ENCODE data around the gene SPO11.

The SPO11 gene

DNA sequence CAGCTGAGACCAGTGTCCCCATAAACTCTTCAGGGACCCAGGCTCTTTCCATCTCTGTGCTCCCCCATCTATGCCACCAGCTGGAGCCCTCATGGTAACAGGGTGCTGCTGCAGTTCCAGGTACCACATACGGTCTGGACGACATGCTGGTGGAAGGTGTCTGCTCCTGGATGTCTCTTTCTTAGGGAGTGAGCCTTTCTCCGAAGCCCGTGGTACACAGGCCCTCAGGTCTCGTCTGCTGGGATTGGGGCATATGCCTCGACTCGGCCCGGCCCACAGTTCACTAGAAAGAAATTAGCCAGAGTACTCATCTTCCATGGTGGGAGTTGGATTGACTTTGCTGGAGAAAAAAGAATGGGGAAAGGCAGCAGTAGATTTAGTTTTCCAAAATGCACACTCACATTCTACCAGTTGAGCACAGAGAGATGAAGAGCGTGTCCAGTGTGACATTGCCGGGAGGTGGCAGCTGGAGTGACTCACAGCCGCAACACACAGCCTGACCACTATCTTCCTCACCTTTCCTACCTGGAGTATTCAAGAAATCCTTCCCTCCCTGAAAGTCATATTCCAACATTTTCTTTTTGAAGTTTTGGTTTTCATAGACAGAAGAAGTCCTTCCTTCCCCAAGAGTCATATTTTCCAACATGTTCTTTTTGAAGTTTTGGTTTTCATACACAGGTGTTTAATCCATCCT lies 18.6 kb upstream of the SPO11 start:
- DNase-seq (ENCODE audit: low read depth, low spot score) = no peak

GRCh38 chr20:57312138-57312537 lies 17.5 kb upstream of the SPO11 start:
- DNase-seq (ENCODE audit: low read depth, low spot score) = no peak

- no peak for DNase-seq (ENCODE audit: low read depth, low spot score)
These were observed 16.4 kb upstream of the SPO11 start for GRCh38 chr20:57313230-57313629.

GRCh38 chr20:57313951-57314350 lies 15.7 kb upstream of the SPO11 start:
- DNase-seq (ENCODE audit: low read depth, low spot score) = no peak

DNA sequence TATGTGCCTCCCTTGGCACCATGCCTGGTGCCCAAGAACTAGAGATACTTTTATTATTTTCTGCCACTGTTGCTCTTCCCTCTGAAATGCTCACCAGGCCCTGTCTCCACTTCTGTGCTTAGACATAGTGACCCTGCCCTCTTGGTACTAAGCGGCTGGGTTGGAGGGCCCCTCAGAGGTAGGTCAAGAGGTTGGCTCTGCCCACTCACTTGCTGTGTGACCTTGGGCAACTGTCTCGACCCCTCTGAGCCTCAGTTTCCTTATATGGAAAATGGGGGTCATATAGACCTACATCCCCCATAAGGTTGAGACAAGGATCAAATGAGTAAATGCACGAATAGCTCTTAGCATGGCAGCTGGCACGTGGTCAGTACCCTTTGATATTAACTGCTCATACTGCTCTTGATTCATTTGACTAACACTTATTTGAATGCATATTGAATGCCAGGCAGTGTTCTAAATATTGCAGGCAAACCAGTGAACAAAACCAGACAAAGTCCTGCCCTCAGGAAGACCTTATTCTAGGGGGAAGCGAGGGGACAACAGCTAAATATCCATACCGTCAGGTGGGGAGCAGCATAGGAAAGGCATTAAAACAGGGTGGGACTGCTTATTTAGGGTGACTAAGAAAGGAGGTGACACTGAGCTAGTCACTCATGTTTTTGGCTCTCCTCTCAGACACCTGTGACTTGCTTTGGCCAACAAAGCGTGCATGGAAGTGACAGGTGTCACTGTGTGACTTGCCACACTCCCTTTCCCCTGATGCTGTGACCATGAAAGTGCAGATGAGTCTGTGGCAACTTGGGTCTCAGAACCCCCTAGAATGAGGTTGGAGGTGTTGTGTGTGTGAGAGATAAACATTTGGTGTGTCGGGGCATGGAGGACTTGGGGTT lies 14.3 kb upstream of the SPO11 start:
- DNase-seq (ENCODE audit: low read depth, low spot score) = no peak

- no peak for DNase-seq (ENCODE audit: low read depth, low spot score)
These were observed 13.6 kb upstream of the SPO11 start for GRCh38 chr20:57315976-57316480.

- DNase-seq (ENCODE audit: low read depth, low spot score) = no peak
These were observed 12.8 kb upstream of the SPO11 start for GRCh38 chr20:57316795-57317201.

- no peak for DNase-seq (ENCODE audit: low read depth, low spot score)
These were observed 12.3 kb upstream of the SPO11 start for GRCh38 chr20:57317316-57317788.

DNA sequence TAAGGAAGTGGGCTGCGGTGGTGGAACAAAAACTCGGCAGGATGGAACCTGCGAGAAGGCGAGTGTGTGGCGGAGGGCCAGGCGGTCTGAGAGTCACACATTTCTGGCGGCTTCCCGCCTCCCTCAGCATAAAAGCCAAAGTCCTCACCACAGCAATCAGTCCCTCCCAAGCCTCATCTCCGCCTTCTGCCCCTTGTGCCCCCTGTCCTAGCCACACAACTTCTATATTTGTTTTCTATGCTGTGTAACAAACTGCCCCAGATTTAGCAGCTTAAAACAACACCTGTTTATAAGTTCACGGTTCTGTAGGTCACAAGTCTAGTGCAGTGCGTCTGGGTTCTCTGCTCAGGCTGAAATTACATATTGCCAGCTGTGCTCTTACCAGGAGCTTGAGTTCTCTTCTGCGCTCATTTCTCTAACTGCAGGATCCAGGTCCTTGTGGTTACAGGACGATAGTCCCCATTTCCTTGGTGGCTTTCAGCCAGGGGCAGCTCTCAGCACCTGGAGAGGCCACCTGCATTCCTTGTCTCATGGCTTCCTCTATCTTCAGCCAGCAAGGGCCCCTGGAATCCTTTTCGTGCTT lies 11.7 kb upstream of the SPO11 start:
- DNase-seq (ENCODE audit: low read depth, low spot score) = no peak

DNA sequence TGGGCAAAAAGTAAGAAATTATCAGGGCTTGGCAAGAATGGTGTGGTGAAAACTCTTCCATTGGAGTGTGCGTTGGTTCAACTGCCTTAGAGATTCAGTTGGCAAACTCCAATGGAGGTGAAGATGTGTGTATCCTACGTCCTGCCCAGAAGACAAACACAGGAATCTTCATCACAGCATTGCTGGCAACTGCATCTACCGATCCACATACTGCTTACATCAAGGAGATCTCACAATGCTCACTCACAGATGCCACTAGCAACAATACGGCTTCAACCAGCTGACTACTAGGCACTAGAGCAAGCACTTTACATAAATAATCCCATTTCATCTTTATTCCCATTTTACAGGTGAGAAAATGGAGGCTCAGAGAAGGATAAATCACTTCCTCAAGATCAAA lies 10.0 kb upstream of the SPO11 start:
- DNase-seq (ENCODE audit: low read depth, low spot score) = no peak

DNA sequence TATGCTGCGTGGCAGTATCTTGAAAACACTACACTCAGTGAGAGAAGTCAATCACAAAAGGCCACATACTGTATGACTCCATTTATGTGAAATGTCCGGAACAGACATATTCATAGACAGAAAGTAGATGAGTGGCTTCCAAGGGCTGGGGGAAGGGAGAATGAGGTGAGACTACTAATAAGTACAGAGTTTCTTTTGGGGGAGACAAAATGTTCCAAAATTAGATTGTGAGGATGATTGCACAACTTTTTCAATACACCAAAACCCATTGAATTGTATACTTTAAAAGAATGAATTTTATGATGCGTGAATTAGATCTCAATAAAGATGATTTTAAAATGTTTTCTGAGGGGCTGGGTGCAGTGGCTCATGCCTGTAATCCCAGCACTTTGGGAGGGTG lies 9.2 kb upstream of the SPO11 start:
- DNase-seq (ENCODE audit: low read depth, low spot score) = no peak

GRCh38 chr20:57321142-57321541 lies 8.5 kb upstream of the SPO11 start:
- no peak for DNase-seq (ENCODE audit: low read depth, low spot score)

DNA sequence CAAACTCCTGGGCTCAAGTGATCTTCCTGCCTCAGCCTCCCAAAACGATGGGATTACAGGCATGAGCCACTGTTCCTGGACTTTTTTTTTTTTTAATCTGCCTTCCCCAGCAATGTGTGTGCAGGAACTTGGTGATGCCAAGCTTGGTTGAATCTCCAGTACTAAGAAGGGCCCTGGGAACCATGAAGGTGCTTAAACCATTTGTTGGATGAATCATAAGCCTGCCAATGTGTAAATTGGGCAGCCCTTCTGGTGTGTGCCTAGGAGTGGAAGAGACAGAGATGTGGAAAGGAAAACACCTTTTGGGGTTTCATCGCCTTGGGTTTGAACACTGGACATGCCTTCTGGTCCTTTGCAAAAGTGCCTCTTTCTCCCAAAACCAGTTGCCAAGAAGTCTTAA lies 7.1 kb upstream of the SPO11 start:
- no peak for DNase-seq (ENCODE audit: low read depth, low spot score)

- peak; percentile 42 for DNase-seq (ENCODE audit: low read depth, low spot score)
These were observed 6.6 kb upstream of the SPO11 start for GRCh38 chr20:57323034-57323433.

GRCh38 chr20:57325632-57326356 lies 3.8 kb upstream of the SPO11 start:
- DNase-seq (ENCODE audit: low read depth, low spot score) = no peak

GRCh38 chr20:57326667-57327455 lies 2.7 kb upstream of the SPO11 start:
- no peak for DNase-seq (ENCODE audit: low read depth, low spot score)

- DNase-seq (ENCODE audit: low read depth, low spot score) = no peak
These were observed 1.8 kb upstream of the SPO11 start for GRCh38 chr20:57327820-57328219.

DNA sequence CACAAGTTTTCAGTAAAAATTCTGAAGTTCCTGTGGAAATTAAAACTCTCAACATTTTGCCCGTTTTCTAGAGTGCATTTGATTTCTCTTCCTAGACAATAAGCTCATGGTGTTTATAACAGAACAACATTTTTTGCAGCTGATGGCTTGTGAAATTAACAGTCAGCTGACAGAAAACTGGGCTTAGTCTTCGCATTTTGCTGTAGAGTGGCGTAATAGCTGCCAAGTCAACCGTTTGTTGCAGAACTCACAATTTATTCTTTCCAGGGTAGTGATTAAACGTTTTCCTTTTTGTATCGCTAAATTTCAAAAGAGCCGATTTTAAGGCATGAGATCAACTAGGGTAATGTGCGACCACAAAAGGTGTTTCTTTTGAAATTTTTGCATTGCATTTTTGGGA lies 1.4 kb downstream of the SPO11 start:
- no peak for DNase-seq (ENCODE audit: low read depth, low spot score)

GRCh38 chr20:57332105-57333089 lies 2.8 kb downstream of the SPO11 start:
- no peak for DNase-seq (ENCODE audit: low read depth, low spot score)

DNA sequence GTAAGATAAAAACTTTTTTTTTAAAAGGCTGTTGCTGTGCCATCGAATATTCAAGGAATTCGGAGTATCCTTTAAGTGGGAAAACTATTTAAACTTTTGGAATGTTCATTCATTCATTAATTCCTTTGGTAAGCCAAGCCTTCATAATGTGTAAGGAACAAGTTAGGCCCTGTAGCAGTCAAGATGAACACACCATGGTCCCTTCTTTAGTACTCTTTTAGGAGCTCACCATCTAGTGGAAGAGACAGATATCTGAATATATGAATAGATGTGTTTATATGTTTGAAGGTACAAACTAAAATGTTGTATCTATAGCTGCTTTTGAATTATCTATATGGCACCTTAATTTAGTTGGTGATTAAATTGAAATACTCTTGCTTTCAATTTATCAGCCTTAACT lies 5.8 kb downstream of the SPO11 start:
- DNase-seq (ENCODE audit: low read depth, low spot score) = no peak

All from iPS DF 19.7 (cell line).